Tongue (tissue), 1 donor: Measurements from ENCODE around the gene SPRED3. TPM values are rescaled to one million over a fixed set of nuclear protein-coding genes. Genes with fewer than 3 reads are reported as not detected.

Source experiments
- total RNA-seq: library from RNA; depleted of rRNA; stranded (reverse); fragments of >200 nt; gene quantifications from one replicate; pipeline ENCODE4 v1.2.3, GENCODE V29; 2014

Gene SPRED3
- total RNA-seq, 1 donor from 2014 or later: 0.21 TPM

Other genes starting within 250 kb of the SPRED3 start
- 0.92 TPM for gene DPF1, start 164.5 kb upstream of the SPRED3 start, total RNA-seq
- 6.8 TPM for gene PPP1R14A, start 132.3 kb upstream of the SPRED3 start, total RNA-seq
- gene SPINT2, start 124.1 kb upstream of the SPRED3 start, total RNA-seq: 89.5 TPM
- gene C19orf33, start 84.4 kb upstream of the SPRED3 start, total RNA-seq: 16.6 TPM
- 24.2 TPM for gene YIF1B, start 72.8 kb upstream of the SPRED3 start, total RNA-seq
- gene KCNK6, start 68.9 kb upstream of the SPRED3 start, total RNA-seq: 2.8 TPM
- 0.62 TPM for gene CATSPERG, start 52.9 kb upstream of the SPRED3 start, total RNA-seq
- gene PSMD8, start 14.1 kb upstream of the SPRED3 start, total RNA-seq: 185 TPM
- gene GGN, start 663 bp upstream of the SPRED3 start, total RNA-seq: not detected
- gene FAM98C, start 14.4 kb downstream of the SPRED3 start, total RNA-seq: 7.2 TPM
- gene RASGRP4, start 37.5 kb downstream of the SPRED3 start, total RNA-seq: 0.41 TPM
- gene RYR1, start 45.0 kb downstream of the SPRED3 start, total RNA-seq: 231 TPM
- gene MAP4K1, start 229.3 kb downstream of the SPRED3 start, total RNA-seq: 2.9 TPM
- 341 TPM for gene EIF3K, start 230.5 kb downstream of the SPRED3 start, total RNA-seq